Neuronal stem cell (in vitro differentiated cells): ENCODE data around the gene CRYGA.

Experiments used
- DNase-seq: peaks from one replicate; pipeline ENCODE4 v3.0.0-alpha.2; 2013; ENCODE audit warnings: low spot score
- H2AFZ ChIP-seq: one replicate; pipeline ENCODE4 v1.6.1; 2013; ENCODE audit warnings: mild to moderate bottlenecking, low read length, inconsistent platforms
- H2AK5ac ChIP-seq: 2 replicates; pipeline ENCODE4 v1.6.1; 2013; ENCODE audit warnings: low read depth, mild to moderate bottlenecking, inconsistent platforms, low read length, moderate library complexity, mixed read lengths
- H2BK120ac ChIP-seq: 2 replicates; pipeline ENCODE4 v1.6.1; 2013; ENCODE audit warnings: low read depth, mild to moderate bottlenecking, inconsistent platforms, low read length, moderate library complexity, mixed read lengths
- H2BK12ac ChIP-seq: one replicate; pipeline ENCODE4 v1.6.1; 2013; ENCODE audit warnings: low read length, inconsistent platforms
- H2BK15ac ChIP-seq: 2 replicates; pipeline ENCODE4 v1.6.1; 2013; ENCODE audit warnings: mild to moderate bottlenecking, low read length, inconsistent platforms, mixed read lengths
- H2BK5ac ChIP-seq: one replicate; pipeline ENCODE4 v1.6.1; 2013; ENCODE audit warnings: inconsistent platforms, mild to moderate bottlenecking, low read length, moderate library complexity
- H3K14ac ChIP-seq: one replicate; pipeline ENCODE4 v1.6.1; 2013; ENCODE audit warnings: low read length, inconsistent platforms
- H3K18ac ChIP-seq: 2 replicates; pipeline ENCODE4 v1.6.1; 2013; ENCODE audit warnings: low read length, inconsistent platforms
- H3K23ac ChIP-seq: 2 replicates; pipeline ENCODE4 v1.6.1; 2013; ENCODE audit warnings: low read depth, mild to moderate bottlenecking, mixed read lengths, low read length, inconsistent platforms; ENCODE audit not compliant: poor library complexity
- H3K27ac ChIP-seq: replicated peaks from 3 replicates; pipeline ENCODE4 v1.5.1; 2013; ENCODE audit warnings: low read length, inconsistent platforms
- H3K27me3 ChIP-seq, 3 experiments: 2 replicates each; pipeline ENCODE4 v1.6.1; 2013; ENCODE audit warnings: low read length in 3 of 3, mild to moderate bottlenecking in 2 of 3, inconsistent platforms in 1 of 3, low read depth in 1 of 3, mixed read lengths in 1 of 3, moderate library complexity in 1 of 3; ENCODE audit not compliant: control insufficient read depth in 3 of 3, insufficient read depth in 3 of 3
- H3K36me3 ChIP-seq, 2 donors: replicated peaks in 1 of 2; 2 replicates each; pipeline ENCODE4 v1.6.1; 2013; ENCODE audit warnings: low read length in 2 of 2; ENCODE audit not compliant: control insufficient read depth in 2 of 2, insufficient read depth in 2 of 2
- H3K4ac ChIP-seq: 2 replicates; pipeline ENCODE4 v1.6.1; 2013; ENCODE audit warnings: inconsistent platforms, mild to moderate bottlenecking, low read length, moderate library complexity
- H3K4me1 ChIP-seq, 2 donors: 1 replicate in 1 of 2; 2 replicates in 1 of 2; pipeline ENCODE4 v1.6.1; 2013; ENCODE audit warnings: low read length in 2 of 2, low read depth in 1 of 2; ENCODE audit not compliant: control insufficient read depth in 2 of 2, insufficient read depth in 1 of 2
- H3K4me2 ChIP-seq: one replicate; pipeline ENCODE4 v1.6.1; 2013; ENCODE audit warnings: mild to moderate bottlenecking, low read length, inconsistent platforms; ENCODE audit not compliant: insufficient read depth, poor library complexity, severe bottlenecking
- H3K4me3 ChIP-seq, 2 donors: 2 replicates each; pipeline ENCODE4 v1.5.1; 2013; ENCODE audit warnings: low read length in 2 of 2, mild to moderate bottlenecking in 2 of 2, inconsistent platforms in 1 of 2, moderate library complexity in 1 of 2
- H3K79me1 ChIP-seq: one replicate; pipeline ENCODE4 v1.6.1; 2013; ENCODE audit warnings: low read depth, mild to moderate bottlenecking, inconsistent platforms, low read length, moderate library complexity
- H3K9ac ChIP-seq: one replicate; pipeline ENCODE4 v1.6.1; 2013; ENCODE audit warnings: mild to moderate bottlenecking, low read depth, low read length, inconsistent platforms; ENCODE audit not compliant: poor library complexity
- H3K9me3 ChIP-seq, 2 donors: replicated peaks in 1 of 2; 2 replicates each; pipeline versions ENCODE3 to v1.6.1; 2013; ENCODE audit warnings: low read length in 2 of 2, mild to moderate bottlenecking in 2 of 2, inconsistent platforms in 1 of 2, low read depth in 1 of 2, mixed read lengths in 1 of 2, moderate library complexity in 1 of 2; ENCODE audit not compliant: control insufficient read depth in 2 of 2, insufficient read depth in 1 of 2
- H4K8ac ChIP-seq: one replicate; pipeline ENCODE4 v1.6.1; 2013; ENCODE audit warnings: low read depth, mild to moderate bottlenecking, inconsistent platforms, low read length, moderate library complexity
- H4K91ac ChIP-seq: one replicate; pipeline ENCODE4 v1.6.1; 2013; ENCODE audit warnings: low read length, low read depth, mild to moderate bottlenecking, inconsistent platforms; ENCODE audit not compliant: poor library complexity
- WGBS, 2 donors: extraction: QIAGEN DNeasy Blood & Tissue Kit; methylation state at CpG; one replicate each; pipeline ENCODE4 v1.1.7; 2013; ENCODE audit warnings: missing lambda C conversion rate in 2 of 2, mixed read lengths in 1 of 2; ENCODE audit not compliant: insufficient read length in 2 of 2, insufficient replicate concordance in 1 of 2; ENCODE audit errors: extremely low coverage in 2 of 2; 5-methylcytosine and 5-hydroxymethylcytosine counted together

The CRYGA gene

DNA sequence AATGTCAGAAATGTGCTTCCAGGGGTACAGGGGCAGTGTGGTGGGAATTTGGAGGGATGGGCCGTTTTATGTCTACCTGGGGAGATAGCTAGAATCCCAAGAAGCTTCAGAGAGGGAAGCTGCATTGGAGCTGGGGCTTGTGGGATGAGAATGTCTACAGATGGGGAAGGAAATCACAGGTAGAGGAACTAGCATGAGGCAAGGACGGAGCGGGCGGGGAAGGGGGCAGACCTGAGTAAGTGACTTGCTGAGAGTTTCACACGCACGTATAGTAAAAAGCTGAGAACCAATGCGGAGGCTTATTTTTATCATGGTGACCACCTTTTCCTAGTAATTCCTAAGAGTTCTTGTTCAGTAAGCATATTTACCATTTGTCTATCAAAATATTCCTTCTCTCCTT lies 20.1 kb upstream of the CRYGA start:
- Histone ChIP-seq H2BK15ac (no peak overlapping the region), H3K4me3 (no peak overlapping the region), H3K14ac (no peak overlapping the region), H3K27me3 (no peaks in the 10 kb centered on the region), H3K4me1 (peaks cover 7 to 29% of the 10 kb centered on the region in 2 donors), H4K8ac (no peak overlapping the region), H3K4me2 (no peak overlapping the region), H3K4ac (no peak overlapping the region), H2AK5ac (no peak overlapping the region), H3K27ac (no peak overlapping the region), H3K18ac (no peak overlapping the region), H2BK12ac (no peak overlapping the region), H4K91ac (no peak overlapping the region), H3K36me3 (no peaks in the 10 kb centered on the region), H2BK120ac (no peak overlapping the region), H3K23ac (no peak overlapping the region), H2BK5ac (no peak overlapping the region), H2AFZ (peak overlapping the region; percentile 78), H3K9ac (no peak overlapping the region), H3K79me1 (no peaks in the 10 kb centered on the region), H3K9me3 (no peaks in the 10 kb centered on the region)
- no CpG with 5 or more reads among the region's 7 CpGs for WGBS, 2 donors
- no peak for DNase-seq

DNA sequence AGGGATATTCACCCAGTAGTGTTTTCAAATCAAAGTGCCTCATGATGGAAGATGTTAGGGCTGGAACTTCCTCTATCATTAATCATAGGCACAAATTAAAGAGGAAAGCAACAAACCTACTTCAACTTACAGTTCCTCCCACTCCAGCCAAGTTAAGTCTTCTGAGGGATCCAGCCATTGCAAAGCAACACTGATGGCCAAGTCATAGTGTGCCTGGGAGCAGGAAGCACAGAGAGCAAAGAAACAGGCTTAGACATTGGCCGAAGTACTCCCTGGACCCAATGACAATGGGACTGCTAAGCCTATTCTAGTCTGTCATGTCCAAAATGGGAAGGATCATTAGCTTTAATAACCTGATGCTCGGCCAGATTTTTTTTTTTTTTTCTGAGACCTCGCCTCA lies 19.4 kb upstream of the CRYGA start:
- no peak overlapping the region for H2BK120ac ChIP-seq
- no peaks in the 10 kb centered on the region for H3K36me3 ChIP-seq
- DNase-seq, result no peak
- no peak overlapping the region for H3K27ac ChIP-seq
- H3K9ac ChIP-seq, result no peak overlapping the region
- no peak overlapping the region for H2BK12ac ChIP-seq
- H4K91ac ChIP-seq, result no peak overlapping the region
- H3K18ac ChIP-seq, result no peak overlapping the region
- H3K4me1 ChIP-seq, result peaks cover 7 to 29% of the 10 kb centered on the region in 2 donors
- no peak overlapping the region for H2BK5ac ChIP-seq
- H3K23ac ChIP-seq, result no peak overlapping the region
- peak overlapping the region; percentile 32 for H2AFZ ChIP-seq
- no peak overlapping the region for H3K14ac ChIP-seq
- H3K79me1 ChIP-seq, result no peaks in the 10 kb centered on the region
- H3K4me2 ChIP-seq, result no peak overlapping the region
- H4K8ac ChIP-seq, result no peak overlapping the region
- no peak overlapping the region for H3K4ac ChIP-seq
- WGBS, 2 donors, result no CpG with 5 or more reads among the region's 3 CpGs
- no peaks in the 10 kb centered on the region for H3K27me3 ChIP-seq
- H3K9me3 ChIP-seq, result no peaks in the 10 kb centered on the region
- H2BK15ac ChIP-seq, result no peak overlapping the region
- H3K4me3 ChIP-seq, result no peak overlapping the region
- no peak overlapping the region for H2AK5ac ChIP-seq

DNA sequence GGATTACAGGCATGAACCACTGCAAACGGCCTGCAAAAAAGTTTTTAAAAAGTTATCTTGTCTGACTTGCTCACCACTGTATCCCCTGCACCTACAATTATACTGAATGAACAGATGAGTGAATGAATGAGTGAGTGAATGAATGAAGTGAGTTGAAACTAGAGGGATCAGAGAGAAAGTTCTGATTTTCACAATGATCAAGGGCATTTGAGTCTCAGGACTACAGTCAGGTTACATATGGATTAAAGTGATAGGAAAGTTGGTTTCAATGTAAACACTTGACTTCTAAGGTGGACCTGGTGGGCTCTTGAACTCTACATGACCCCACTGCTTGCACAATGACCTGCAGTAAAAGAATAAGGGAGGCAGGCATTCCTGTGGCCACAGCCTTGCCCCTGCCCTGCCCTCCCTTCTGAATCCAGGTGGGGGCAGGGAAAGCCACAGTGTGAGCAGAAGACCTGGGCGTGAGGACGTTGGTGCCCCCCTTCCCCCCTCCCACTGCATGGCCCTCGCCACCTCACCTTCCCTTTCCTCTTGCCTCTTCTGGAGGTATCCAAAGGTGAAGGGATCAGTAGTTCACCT lies 15.7 kb upstream of the CRYGA start:
- Histone ChIP-seq H3K36me3 (no peaks in the 10 kb centered on the region), H3K27me3 (no peaks in the 10 kb centered on the region), H3K14ac (no peak overlapping the region), H2BK15ac (no peak overlapping the region), H3K9me3 (no peaks in the 10 kb centered on the region), H3K79me1 (no peaks in the 10 kb centered on the region), H2AFZ (no peak overlapping the region), H4K8ac (no peak overlapping the region), H3K4ac (no peak overlapping the region), H3K4me2 (no peak overlapping the region), H2AK5ac (no peak overlapping the region), H3K4me1 (peaks cover 3 to 9% of the 10 kb centered on the region in 2 donors), H2BK120ac (no peak overlapping the region), H3K27ac (no peak overlapping the region), H3K23ac (no peak overlapping the region), H2BK12ac (no peak overlapping the region), H2BK5ac (no peak overlapping the region), H3K18ac (peak overlapping the region; percentile 71), H3K4me3 (no peak overlapping the region), H4K91ac (no peak overlapping the region), H3K9ac (no peak overlapping the region)
- WGBS, 2 donors, result no CpG with 5 or more reads among the region's 4 CpGs
- no peak for DNase-seq

DNA sequence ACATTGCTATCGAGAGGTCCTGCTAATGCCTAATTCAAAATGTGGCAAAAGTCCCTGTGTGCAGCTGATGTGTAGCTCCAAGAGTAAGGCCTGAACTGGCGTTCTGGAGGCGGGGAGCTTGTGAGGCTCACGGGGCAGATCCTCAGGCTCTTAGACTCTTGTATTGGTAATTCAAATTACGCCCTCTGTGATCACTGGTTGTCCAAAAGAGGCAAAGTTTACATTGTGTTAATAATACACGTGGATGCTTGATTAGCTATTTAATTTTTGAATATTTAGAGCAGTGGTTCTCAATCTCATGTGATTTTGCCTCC lies 12.4 kb upstream of the CRYGA start:
- Histone ChIP-seq H4K8ac (no peak overlapping the region), H3K23ac (no peak overlapping the region), H4K91ac (no peak overlapping the region), H3K27ac (no peak overlapping the region), H3K14ac (no peak overlapping the region), H3K79me1 (no peaks in the 10 kb centered on the region), H2BK15ac (no peak overlapping the region), H2BK12ac (no peak overlapping the region), H3K4me2 (no peak overlapping the region), H2AFZ (peak overlapping the region; percentile 82), H3K9me3 (no peaks in the 10 kb centered on the region), H3K4me1 (peaks cover 0 to 3% of the 10 kb centered on the region in 2 donors), H2AK5ac (no peak overlapping the region), H3K18ac (no peak overlapping the region), H3K36me3 (no peaks in the 10 kb centered on the region), H2BK120ac (no peak overlapping the region), H3K4ac (no peak overlapping the region), H3K9ac (no peak overlapping the region), H3K27me3 (no peaks in the 10 kb centered on the region), H2BK5ac (no peak overlapping the region), H3K4me3 (no peak overlapping the region)
- WGBS, 2 donors, result no CpG with 5 or more reads among the region's 6 CpGs
- DNase-seq, result no peak
